ENCODE results near the gene TSEN15.

TSEN15 gene

GRCh38 chr1:184101571-184101970, 50.0 kb downstream of the TSEN15 start:
- Histone ChIP-seq H3K9me3 (ENCODE audit: control insufficient read depth, low read length) (no peaks in the 10 kb centered on the region), H3K27ac (ENCODE audit: low read depth, low read length, severe bottlenecking) (no peak overlapping the region), H3K4me3 (ENCODE audit: extremely low read depth, insufficient read depth, low read length, poor library complexity, severe bottlenecking) (no peak overlapping the region), H3K4me1 (ENCODE audit: control insufficient read depth, insufficient read depth, low read length, poor library complexity, severe bottlenecking) (no peaks in the 10 kb centered on the region), H3K36me3 (ENCODE audit: control insufficient read depth, insufficient read depth, low read length) (no peaks in the 10 kb centered on the region)
- 100% methylated on average over 1 of the region's 1 CpG; no CpG with 5 or more reads in 1 of the 2 experiments for WGBS, 2 experiments (ENCODE audit: insufficient coverage in 2 of 2)

- 88% methylated on average over 9 to 10 of the region's 11 CpGs for WGBS, 2 experiments (ENCODE audit: insufficient coverage in 2 of 2)
- Histone ChIP-seq H3K36me3 (ENCODE audit: control insufficient read depth, insufficient read depth, low read length) (no peaks in the 10 kb centered on the region), H3K4me3 (ENCODE audit: extremely low read depth, insufficient read depth, low read length, poor library complexity, severe bottlenecking) (no peak overlapping the region), H3K9me3 (ENCODE audit: control insufficient read depth, low read length) (no peaks in the 10 kb centered on the region), H3K4me1 (ENCODE audit: control insufficient read depth, insufficient read depth, low read length, poor library complexity, severe bottlenecking) (no peaks in the 10 kb centered on the region), H3K27ac (ENCODE audit: low read depth, low read length, severe bottlenecking) (no peak overlapping the region)
Measured at GRCh38 chr1:184110272-184111204, 59.0 kb downstream of the TSEN15 start.

DNA sequence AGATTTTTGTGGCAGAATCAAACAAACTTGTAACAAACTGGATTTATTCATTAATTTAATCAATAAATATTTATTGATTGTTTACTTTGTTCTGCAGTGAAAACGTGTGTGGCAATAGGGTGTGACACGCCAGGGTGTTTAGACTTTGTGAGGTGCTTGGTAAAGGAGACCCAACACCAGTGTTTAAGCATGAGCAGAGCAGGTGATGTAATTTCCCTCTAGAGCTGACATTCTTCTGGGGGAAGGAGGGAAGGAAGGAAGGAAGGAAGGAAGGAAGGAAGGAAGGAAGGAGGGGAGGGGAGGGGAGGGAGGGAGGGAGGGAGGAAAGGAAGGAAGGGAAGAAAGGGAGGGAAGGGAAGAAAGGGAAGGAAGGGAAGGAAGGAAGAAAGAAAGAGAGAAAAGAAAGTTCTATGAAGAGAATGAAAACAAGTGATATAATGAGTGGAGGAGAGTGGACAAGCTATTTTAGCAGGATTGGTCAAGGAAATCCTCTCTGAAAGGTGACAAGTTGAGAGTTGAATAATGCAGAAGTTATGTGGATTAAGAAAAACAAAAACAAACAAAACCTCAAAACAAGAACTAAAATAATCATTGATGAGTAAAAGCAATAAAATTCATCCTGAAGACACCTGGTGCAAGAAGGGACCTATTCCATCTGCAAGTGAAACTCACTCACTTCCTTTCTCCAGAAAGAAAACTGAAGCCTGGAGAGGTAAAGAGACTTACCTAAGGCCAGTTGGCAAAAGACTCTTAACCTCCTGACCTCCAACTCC, 60.8 kb downstream of the TSEN15 start:
- Histone ChIP-seq H3K4me1 (ENCODE audit: control insufficient read depth, insufficient read depth, low read length, poor library complexity, severe bottlenecking) (no peaks in the 10 kb centered on the region), H3K27ac (ENCODE audit: low read depth, low read length, severe bottlenecking) (no peak overlapping the region), H3K4me3 (ENCODE audit: extremely low read depth, insufficient read depth, low read length, poor library complexity, severe bottlenecking) (no peak overlapping the region), H3K9me3 (ENCODE audit: control insufficient read depth, low read length) (no peaks in the 10 kb centered on the region), H3K36me3 (ENCODE audit: control insufficient read depth, insufficient read depth, low read length) (no peaks in the 10 kb centered on the region)
- 100% methylated on average over 1 of the region's 2 CpGs for WGBS, 2 experiments (ENCODE audit: insufficient coverage in 2 of 2)

GRCh38 chr1:184113251-184113650, 61.7 kb downstream of the TSEN15 start:
- no peaks in the 10 kb centered on the region for H3K36me3 ChIP-seq (ENCODE audit: control insufficient read depth, insufficient read depth, low read length)
- WGBS, 2 experiments (ENCODE audit: insufficient coverage in 2 of 2) = no CpG with 5 or more reads among the region's 1 CpG
- no peak overlapping the region for H3K27ac ChIP-seq (ENCODE audit: low read depth, low read length, severe bottlenecking)
- no peaks in the 10 kb centered on the region for H3K4me1 ChIP-seq (ENCODE audit: control insufficient read depth, insufficient read depth, low read length, poor library complexity, severe bottlenecking)
- no peaks in the 10 kb centered on the region for H3K9me3 ChIP-seq (ENCODE audit: control insufficient read depth, low read length)
- H3K4me3 ChIP-seq (ENCODE audit: extremely low read depth, insufficient read depth, low read length, poor library complexity, severe bottlenecking) = no peak overlapping the region

DNA sequence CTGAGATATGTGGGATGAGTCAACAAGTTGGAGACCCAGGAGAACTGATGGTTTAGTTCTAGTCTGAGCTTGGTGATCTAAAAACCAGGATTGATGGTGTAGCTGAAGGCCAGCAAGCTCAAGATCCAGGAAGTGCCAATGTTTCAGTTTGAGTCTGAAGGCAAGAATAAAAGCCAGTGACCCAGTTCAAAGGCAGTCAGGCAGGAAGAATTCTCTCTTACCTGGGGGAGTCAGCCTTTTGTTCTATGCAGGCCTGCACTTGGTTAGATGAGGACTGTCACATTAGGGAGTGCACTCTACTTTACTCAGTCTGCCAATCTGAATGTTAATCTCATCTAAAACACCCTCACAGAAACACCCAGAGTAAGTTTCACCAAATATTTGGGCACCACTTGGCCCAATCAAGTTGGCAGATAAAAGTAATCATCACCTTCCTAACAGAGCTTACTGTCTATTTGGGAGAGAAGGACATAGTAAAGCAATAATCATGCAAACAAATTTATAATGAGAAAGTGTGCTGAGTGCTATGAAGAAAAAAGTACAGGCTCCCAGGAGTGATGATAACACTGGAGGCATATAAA, 63.4 kb downstream of the TSEN15 start:
- no peaks in the 10 kb centered on the region for H3K36me3 ChIP-seq (ENCODE audit: control insufficient read depth, insufficient read depth, low read length)
- H3K27ac ChIP-seq (ENCODE audit: low read depth, low read length, severe bottlenecking) = no peak overlapping the region

DNA sequence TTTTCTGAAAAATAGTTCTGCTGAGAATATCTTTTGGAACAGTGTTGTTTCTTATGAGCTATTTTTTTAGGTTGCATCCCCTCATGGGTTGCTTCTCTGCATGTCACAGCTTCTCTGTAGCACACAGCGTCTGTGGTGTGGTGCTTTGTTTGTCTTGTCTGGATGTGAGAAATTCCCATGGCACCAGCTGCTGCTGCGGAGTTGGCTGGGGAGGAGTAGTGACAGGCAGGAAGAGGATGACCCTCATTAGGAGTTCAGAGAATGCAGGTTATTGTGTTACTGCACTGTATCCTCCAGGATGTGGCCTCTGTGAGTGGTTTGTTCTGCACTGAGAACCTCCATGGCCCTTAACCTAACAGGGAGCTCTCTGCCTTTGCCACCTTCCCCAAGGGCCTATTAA, 64.8 kb downstream of the TSEN15 start:
- 79 to 100% methylated on average over 1 to 2 of the region's 2 CpGs for WGBS, 2 experiments (ENCODE audit: insufficient coverage in 2 of 2)
- no peak overlapping the region for H3K27ac ChIP-seq (ENCODE audit: low read depth, low read length, severe bottlenecking)
- no peaks in the 10 kb centered on the region for H3K36me3 ChIP-seq (ENCODE audit: control insufficient read depth, insufficient read depth, low read length)
- H3K4me1 ChIP-seq (ENCODE audit: control insufficient read depth, insufficient read depth, low read length, poor library complexity, severe bottlenecking) = no peaks in the 10 kb centered on the region
- H3K4me3 ChIP-seq (ENCODE audit: extremely low read depth, insufficient read depth, low read length, poor library complexity, severe bottlenecking) = no peak overlapping the region
- H3K9me3 ChIP-seq (ENCODE audit: control insufficient read depth, low read length) = no peaks in the 10 kb centered on the region

More for the DNA sequence above, 63.4 kb downstream of the TSEN15 start:
- H3K9me3 ChIP-seq (ENCODE audit: control insufficient read depth, low read length) = no peaks in the 10 kb centered on the region
- H3K4me3 ChIP-seq (ENCODE audit: extremely low read depth, insufficient read depth, low read length, poor library complexity, severe bottlenecking) = no peak overlapping the region
- H3K4me1 ChIP-seq (ENCODE audit: control insufficient read depth, insufficient read depth, low read length, poor library complexity, severe bottlenecking) = no peaks in the 10 kb centered on the region

DNA sequence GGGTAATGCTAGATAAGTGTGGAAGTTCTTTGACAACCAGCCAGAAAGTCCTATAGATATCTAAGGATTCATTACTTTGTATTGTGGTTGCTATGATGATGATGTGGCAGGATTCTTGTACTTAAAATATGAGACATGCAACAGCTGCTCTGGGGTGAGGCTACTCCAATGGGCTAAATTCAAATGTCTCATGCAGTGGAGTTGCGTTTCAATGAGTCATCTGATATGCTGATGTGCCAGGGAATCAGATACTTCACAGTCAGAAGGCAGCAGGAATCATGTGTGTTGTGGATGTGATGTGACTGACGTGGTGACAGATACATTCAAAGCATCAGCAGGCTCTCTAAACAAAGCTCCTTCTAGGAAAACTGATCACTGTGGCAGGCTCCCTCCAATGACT, 66.5 kb downstream of the TSEN15 start:
- H3K27ac ChIP-seq (ENCODE audit: low read depth, low read length, severe bottlenecking) = no peak overlapping the region
- WGBS, 2 experiments (ENCODE audit: insufficient coverage in 2 of 2) = 83 to 100% methylated on average over 1 to 2 of the region's 2 CpGs
- no peaks in the 10 kb centered on the region for H3K36me3 ChIP-seq (ENCODE audit: control insufficient read depth, insufficient read depth, low read length)
- no peaks in the 10 kb centered on the region for H3K9me3 ChIP-seq (ENCODE audit: control insufficient read depth, low read length)
- H3K4me3 ChIP-seq (ENCODE audit: extremely low read depth, insufficient read depth, low read length, poor library complexity, severe bottlenecking) = no peak overlapping the region
- H3K4me1 ChIP-seq (ENCODE audit: control insufficient read depth, insufficient read depth, low read length, poor library complexity, severe bottlenecking) = no peaks in the 10 kb centered on the region

All from mesodermal cell (in vitro differentiated cells).